ENCODE measurements around the gene OOSP4A. TPM values are rescaled to one million over a fixed set of nuclear protein-coding genes. Genes with fewer than 3 reads are reported as not detected.

OOSP4A gene
- total RNA-seq (2014; rRNA removed) (not detected in 2 replicates), Bru-seq, nascent RNA (not detected), BruChase-seq, experiment 1, labeled RNA remaining after a 6-hour chase (not detected), BruChase-seq, experiment 2, labeled RNA remaining after a 2-hour chase (not detected)
- long read RNA-seq = 0 reads

- ChIA-PET POLR2A (ENCODE audit: unreplicated experiment) (no interaction called here), CTCF (no interaction called here)
- intact Hi-C loops (cut with micrococcal nuclease) = no loop called here
- Histone ChIP-seq H3K36me3 (ENCODE audit: low read depth, low read length) (no peaks in the 10 kb centered on the region), H3F3A (ENCODE audit: low read length, unreplicated experiment) (no peaks in the 10 kb centered on the region), H2AFZ (ENCODE audit: low read length) (no peak within 1 kb of the TSS), H3K9me3 (ENCODE audit: low read length) (no peaks in the 10 kb centered on the region), H3K9me2 (replicated peaks; ENCODE audit: low read length) (no peaks in the 10 kb centered on the region), H3K27me3 (ENCODE audit: low read length) (no peaks in the 10 kb centered on the region), H4K20me1 (ENCODE audit: low read length) (no peaks in the 10 kb centered on the region), H3K4me2 (ENCODE audit: low read length) (no peak within 1 kb of the TSS), H3K4me1 (ENCODE audit: insufficient read depth, low read length) (no peaks in the 10 kb centered on the region), H3K4me3 (ENCODE audit: low read length) (no peak within 1 kb of the TSS), H3K9ac (ENCODE audit: low read length) (no peak within 1 kb of the TSS), H3K27ac (ENCODE audit: low read length) (no peak within 1 kb of the TSS), H3K79me2 (ENCODE audit: low read length) (no peaks in the 10 kb centered on the region)
- BruUV-seq (replicated peaks) = no TSS peak
- no peak for TF ChIP-seq EZH2phosphoT487 (IDR thresholded peaks at IDR 0.05; ENCODE audit: borderline replicate concordance, low read length)
- TF ChIP-seq CTCF (conservative IDR thresholded peaks at IDR 0.05; ENCODE audit: low read depth, low read length) = no peak
- no peak for TF ChIP-seq EZH2 (IDR thresholded peaks at IDR 0.05; ENCODE audit: low read length, unreplicated experiment)
- ATAC-seq = no peak
- no peak for DNase-seq
These were observed at the start of gene OOSP4A for GRCh38 chr11:59963733-59964132. TSS of gene OOSP4A (plus strand) at chr11:59964033. CDS start at chr11:59964033, 0 bp downstream.

- TF ChIP-seq EZH2phosphoT487 (IDR thresholded peaks at IDR 0.05; ENCODE audit: borderline replicate concordance, low read length) = no peak
- CTCF ChIA-PET = interaction anchor here (0.5 to 1.8 kb wide), 3 partner anchors 30 to 116 kb away, joined by 3 to 11 read pairs (median 3); no protein-coding TSS in a partner anchor
- H3K27me3 ChIP-seq (ENCODE audit: low read length) = no peaks in the 10 kb centered on the region
- peaks cover 17% of the 10 kb centered on the region for H3K9me3 ChIP-seq (ENCODE audit: low read length)
- intact Hi-C loops (cut with micrococcal nuclease) = no loop called here
- H3K4me2 ChIP-seq (ENCODE audit: low read length) = no peak overlapping the region
- no peaks in the 10 kb centered on the region for H3K79me2 ChIP-seq (ENCODE audit: low read length)
- H3K9me2 ChIP-seq (replicated peaks; ENCODE audit: low read length) = no peaks in the 10 kb centered on the region
- no TSS peak for BruUV-seq (replicated peaks)
- no peaks in the 10 kb centered on the region for H3F3A ChIP-seq (ENCODE audit: low read length, unreplicated experiment)
- no peak overlapping the region for H3K4me3 ChIP-seq (ENCODE audit: low read length)
- no peaks in the 10 kb centered on the region for H3K36me3 ChIP-seq (ENCODE audit: low read depth, low read length)
- ATAC-seq = no peak
- H2AFZ ChIP-seq (ENCODE audit: low read length) = no peak overlapping the region
- H4K20me1 ChIP-seq (ENCODE audit: low read length) = no peaks in the 10 kb centered on the region
- H3K27ac ChIP-seq (ENCODE audit: low read length) = peak overlapping the region; percentile 11
- POLR2A ChIA-PET (ENCODE audit: unreplicated experiment) = interaction anchor here (0.6 kb wide), 1 partner anchor 381 kb away, joined by 5 read pairs; no protein-coding TSS in a partner anchor
- peak; percentile 31 for DNase-seq
- peaks cover 9% of the 10 kb centered on the region for H3K4me1 ChIP-seq (ENCODE audit: insufficient read depth, low read length)
- H3K9ac ChIP-seq (ENCODE audit: low read length) = no peak overlapping the region
These were observed 45.4 kb upstream of the OOSP4A start for GRCh38 chr11:59918480-59918879.

- TF ChIP-seq CTCF (conservative IDR thresholded peaks at IDR 0.05; ENCODE audit: low read depth, low read length) (peak; percentile 92), EZH2phosphoT487 (IDR thresholded peaks at IDR 0.05; ENCODE audit: borderline replicate concordance, low read length) (no peak)
- Histone ChIP-seq H3K4me3 (ENCODE audit: low read length) (no peak overlapping the region), H2AFZ (ENCODE audit: low read length) (no peak overlapping the region), H3K9me2 (replicated peaks; ENCODE audit: low read length) (no peaks in the 10 kb centered on the region), H3K36me3 (ENCODE audit: low read depth, low read length) (no peaks in the 10 kb centered on the region), H3K4me1 (ENCODE audit: insufficient read depth, low read length) (peaks cover 9% of the 10 kb centered on the region), H3K9ac (ENCODE audit: low read length) (no peak overlapping the region), H3K27me3 (ENCODE audit: low read length) (no peaks in the 10 kb centered on the region), H3F3A (ENCODE audit: low read length, unreplicated experiment) (no peaks in the 10 kb centered on the region), H3K4me2 (ENCODE audit: low read length) (no peak overlapping the region), H3K9me3 (ENCODE audit: low read length) (peaks cover 23% of the 10 kb centered on the region), H3K79me2 (ENCODE audit: low read length) (no peaks in the 10 kb centered on the region), H4K20me1 (ENCODE audit: low read length) (no peaks in the 10 kb centered on the region), H3K27ac (ENCODE audit: low read length) (peak overlapping the region; percentile 11)
- DNase-seq = peak; percentile 91
- BruUV-seq (replicated peaks) = no TSS peak
- ATAC-seq = peak; percentile 46; the same call in 1 of the 2 replicates
- ChIA-PET POLR2A (ENCODE audit: unreplicated experiment) (interaction anchor here (0.6 kb wide), 1 partner anchor 382 kb away, joined by 5 read pairs; no protein-coding TSS in a partner anchor), CTCF (interaction anchor here (0.6 to 1.8 kb wide), 4 partner anchors 13 to 117 kb away, joined by 3 to 11 read pairs (median 4); no protein-coding TSS in a partner anchor)
- intact Hi-C loops (cut with micrococcal nuclease) = loop anchor here (1.0 kb wide), 2 partner anchors 96 to 165 kb away; no protein-coding TSS in a partner anchor
These were observed 44.7 kb upstream of the OOSP4A start for GRCh38 chr11:59918987-59919589.

All from PC-3 (cell line).